HG03520 (cell line): ENCODE results near the gene MROH8.
"Not testable (repeated sequence)": the region's sequence is repeated elsewhere in the genome, so short reads cannot be mapped to it uniquely, and the experiment has no call there.

Source experiments
- ATAC-seq: cut with Tn5 transposase; IDR thresholded peaks from one replicate; pipeline ENCODE4 v1.9.1; 2021; ENCODE audit warnings: mild to moderate bottlenecking, moderate library complexity; ENCODE audit not compliant: unreplicated experiment

MROH8 gene

DNA sequence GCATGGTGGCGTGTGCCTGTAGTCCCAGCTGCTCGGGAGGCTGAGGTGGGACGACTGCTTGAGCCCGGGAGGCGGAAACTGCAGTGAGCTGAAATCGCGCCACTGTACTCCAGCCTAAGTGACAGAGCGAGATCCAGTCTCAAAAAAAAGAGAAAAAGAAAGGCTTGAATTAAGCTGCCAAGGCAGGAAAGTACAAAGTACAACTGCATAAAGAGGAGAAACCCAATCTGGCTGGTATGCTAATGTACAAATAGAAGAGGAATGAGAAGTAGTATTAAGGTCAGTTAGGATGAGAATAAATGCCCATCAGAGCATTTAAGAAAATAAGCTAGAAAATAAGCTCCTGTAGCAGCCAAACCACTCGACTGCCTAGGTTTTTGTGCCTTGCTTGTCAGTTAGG, 23.4 kb downstream of the MROH8 start:
- ATAC-seq = no peak

DNA sequence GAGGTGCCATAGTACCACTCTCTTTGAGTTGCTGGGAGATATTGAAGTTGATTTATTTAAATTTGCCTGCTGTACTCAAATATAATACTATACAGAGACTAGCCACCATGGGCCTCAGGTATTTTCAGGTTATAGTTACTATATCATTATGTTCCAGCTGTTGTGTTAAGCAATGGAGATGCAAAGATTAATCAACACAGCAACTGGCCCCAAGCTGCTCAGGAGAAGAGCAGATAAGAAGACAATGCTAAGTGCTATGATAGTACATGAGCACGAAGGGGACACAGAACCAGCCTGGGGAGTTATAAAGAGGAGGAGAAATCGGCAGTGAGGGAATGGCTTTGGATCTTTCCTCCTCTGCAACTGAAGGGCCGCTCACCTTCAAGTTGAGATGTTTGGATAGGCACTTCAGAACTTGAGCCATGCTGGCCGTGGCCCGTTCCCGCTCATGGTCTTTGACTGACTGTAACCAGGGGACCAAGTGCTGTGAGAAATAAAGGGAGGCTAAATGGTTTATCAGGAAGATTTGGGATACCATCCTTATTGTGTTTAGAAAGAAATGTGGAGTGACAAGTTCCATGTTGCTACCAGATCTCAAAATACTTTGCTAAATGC, 24.6 kb downstream of the MROH8 start:
- ATAC-seq = no peak

DNA sequence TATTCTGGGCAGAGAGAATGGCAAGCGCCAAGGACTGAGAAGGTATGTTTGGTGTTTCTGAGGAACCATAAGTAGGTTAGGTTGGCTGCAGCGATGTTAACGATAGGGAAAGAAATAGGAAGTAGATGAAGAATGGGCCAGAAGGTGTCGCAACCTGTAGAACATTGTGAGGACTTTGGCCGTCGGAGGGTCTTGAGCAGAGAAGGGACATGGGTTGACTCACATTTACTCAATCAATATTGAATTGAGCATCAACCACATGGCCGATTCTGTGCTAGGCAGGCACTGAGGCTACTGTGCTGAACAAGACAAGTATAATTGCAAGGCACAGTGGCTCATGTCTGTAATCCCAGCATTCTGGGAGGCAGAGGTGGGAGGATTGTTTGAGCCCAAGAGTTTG, 27.1 kb downstream of the MROH8 start:
- no peak for ATAC-seq

DNA sequence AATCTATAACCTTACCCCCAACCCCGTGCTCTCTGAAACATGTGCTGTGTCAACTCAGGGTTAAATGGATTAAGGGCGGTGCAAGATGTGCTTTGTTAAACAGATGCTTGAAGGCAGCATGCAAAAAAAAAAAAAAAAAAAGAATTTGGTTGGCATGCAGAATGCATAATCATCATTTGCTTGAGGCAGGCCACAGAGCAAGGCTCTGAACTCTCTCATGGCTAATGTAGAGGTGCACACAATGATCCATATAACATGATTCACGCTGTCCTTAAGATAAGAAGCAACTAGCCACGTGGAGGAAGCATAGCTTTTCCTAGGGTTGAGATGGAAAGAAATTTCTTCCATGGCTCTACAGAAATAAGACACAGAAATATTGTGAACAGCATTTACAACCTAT, 27.8 kb downstream of the MROH8 start:
- no peak for ATAC-seq

DNA sequence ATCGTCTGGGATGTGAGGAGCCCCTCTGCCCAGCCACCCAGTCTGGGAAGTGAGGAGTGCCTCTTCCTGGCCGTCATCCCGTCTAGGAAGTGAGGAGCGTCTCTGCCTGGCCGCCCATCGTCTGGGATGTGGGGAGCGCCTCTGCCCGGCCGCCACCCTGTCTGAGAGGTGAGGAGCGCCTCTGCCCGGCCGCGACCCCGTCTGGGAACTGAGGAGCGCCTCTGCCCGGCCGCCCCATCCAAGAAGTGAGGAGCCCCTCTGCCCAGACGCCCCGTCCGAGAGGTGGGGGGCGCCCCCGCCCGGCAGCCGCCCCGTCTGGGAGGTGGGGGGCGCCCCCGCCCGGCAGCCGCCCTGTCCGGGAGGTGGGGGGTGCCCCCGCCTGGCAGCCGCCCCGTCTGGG, 28.5 kb downstream of the MROH8 start:
- ATAC-seq = not testable (repeated sequence)

DNA sequence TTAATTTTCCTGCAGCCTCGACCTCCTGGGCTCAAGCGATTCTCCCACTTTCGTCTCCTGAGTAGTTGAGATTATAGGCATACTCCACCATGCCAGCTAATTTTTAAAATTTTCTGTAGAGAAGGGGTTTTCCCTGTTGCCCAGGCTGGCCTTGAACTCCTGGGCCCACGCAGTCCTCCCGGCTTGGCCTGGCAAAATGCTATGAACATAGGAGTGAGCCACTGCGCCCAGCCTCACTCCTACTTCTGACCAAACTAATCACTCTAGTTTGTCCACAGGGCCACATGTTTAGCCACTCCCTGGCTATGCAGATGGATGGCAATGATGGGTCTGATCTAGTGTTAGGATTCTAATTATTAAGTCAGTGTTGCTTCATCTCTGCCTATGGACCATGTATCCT, 32.1 kb downstream of the MROH8 start:
- ATAC-seq = no peak

DNA sequence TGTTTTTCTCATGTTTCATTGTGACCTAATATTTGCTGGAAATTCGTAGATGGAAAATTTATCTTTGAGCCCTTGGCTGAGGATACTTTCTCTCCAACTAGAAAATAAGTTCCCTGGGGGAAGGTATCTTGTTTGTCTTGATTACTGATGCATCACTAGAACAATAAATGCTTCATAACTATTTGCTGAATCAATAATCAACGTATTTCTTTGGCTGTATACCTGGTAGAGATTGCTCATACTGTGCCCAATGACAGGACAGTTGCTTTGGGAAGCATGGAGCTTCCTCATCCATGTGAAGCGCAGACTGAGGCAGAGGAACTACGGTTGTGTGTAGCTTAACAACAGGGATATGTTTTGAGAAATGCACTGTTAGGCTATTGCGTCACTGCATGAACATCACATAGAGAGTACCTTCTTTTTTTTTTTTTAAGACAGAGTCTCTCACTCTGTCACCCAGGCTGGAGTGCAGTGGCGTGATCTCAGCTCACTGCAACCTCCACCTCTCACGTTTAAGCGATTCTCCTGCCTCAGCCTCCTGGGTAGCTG, 34.4 kb downstream of the MROH8 start:
- no peak for ATAC-seq

DNA sequence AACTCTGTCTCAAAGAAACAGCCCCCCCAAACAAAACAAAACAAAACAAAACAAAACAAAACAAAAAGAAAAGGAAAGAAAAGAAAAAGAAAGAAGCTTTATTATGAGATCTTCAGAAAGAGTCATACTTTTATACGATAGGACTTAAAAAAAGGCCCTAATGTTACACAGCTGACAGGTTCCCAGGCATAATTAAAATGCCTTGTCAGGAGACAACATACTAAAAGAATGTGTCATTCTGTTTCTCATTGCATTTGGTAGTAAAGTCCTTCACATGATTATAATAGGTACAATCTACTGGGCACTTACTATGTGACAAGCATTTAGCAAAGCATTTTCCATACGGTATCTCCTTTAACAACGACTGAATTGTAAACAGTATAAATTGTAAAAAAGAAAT, 36.6 kb downstream of the MROH8 start:
- no peak for ATAC-seq

DNA sequence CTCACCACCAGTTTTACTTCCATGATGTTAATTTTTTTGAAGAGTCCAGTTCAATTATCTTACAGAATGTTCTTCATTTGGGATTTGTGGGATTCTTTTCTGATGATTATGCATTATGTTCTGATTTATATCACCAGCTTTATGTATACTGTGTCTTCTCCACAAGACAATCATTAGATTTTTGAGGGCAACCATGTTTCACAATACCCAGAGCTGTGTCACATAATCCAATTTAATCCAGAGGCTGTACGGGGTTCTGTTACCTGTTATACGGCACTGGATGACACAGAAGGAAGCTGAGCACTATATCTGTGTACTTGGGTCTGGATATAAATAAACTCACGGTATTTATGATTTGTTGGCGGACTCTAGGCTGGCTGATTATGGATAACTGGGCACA, 41.8 kb downstream of the MROH8 start:
- ATAC-seq = no peak

DNA sequence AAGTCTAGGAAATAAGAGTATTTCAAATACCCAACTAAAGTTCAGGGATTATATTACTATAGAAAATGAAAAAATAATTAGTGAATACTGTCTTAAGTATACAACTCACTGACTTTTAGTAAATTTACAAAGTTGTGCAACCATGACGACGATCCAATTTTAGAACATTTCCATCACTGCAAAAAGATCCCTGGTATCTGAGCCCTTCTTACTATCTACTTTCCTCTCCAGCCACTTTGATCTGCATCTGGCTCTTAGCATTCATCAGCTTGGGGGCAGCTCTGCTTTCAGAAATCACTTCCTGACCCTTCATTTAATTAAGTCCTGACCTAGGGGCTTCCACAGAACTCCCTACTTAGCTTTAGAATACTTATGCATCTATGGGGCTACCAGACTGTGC, 45.4 kb downstream of the MROH8 start:
- no peak for ATAC-seq

DNA sequence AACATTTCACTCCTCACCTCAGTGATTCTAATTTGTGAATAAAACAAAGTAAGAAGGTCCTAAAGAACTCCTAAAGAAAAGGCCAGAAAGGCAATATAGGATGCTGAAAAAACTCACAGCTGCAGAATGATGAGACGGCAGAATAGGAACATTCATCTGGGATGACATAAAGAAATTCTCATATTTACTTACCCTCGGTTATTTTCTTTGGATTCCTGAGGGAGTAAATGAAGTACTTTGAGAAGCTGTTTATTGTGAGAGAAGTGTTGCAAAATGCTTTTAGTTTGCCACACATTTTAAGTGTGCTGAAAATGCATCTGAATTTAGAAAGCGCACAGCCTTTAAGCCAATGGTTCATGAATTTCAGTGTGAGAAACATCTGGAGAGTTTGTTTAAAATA, 47.9 kb downstream of the MROH8 start:
- no peak for ATAC-seq

DNA sequence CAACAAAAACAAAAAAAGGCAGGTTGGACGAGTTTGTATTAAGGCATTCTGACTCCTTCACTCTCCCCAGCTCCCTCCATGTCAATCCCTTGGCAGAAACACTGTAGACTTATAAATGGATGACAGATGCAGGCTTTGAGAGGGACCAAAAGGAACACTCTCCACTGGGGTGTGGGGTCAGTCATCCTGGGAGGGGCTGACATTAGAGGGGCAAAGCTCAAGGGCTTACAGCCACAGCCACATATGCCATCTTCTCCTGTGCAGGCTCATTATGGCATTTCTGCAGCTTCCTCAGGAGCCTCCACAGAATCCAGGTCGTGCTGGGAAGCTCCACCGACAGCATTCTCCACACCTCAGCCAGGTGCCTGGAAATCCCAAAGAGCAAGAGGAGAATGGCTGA, 50.5 kb downstream of the MROH8 start:
- ATAC-seq = no peak

DNA sequence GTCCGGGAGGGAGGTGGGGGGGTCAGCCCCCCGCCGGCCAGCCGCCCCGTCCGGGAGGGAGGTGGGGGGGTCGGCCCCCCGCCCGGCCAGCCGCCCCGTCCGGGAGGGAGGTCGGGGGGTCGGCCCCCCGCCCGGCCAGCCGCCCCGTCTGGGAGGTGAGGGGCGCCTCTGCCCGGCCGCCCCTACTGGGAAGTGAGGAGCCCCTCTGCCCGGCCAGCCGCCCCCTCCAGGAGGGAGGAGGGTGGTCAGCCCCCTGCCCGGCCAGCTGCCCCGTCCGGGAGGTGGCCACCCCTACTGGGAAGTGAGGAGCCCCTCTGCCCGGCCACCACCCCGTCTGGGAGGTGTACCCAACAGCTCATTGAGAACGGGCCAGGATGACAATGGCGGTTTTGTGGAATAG, 53.1 kb downstream of the MROH8 start:
- not testable (repeated sequence) for ATAC-seq

DNA sequence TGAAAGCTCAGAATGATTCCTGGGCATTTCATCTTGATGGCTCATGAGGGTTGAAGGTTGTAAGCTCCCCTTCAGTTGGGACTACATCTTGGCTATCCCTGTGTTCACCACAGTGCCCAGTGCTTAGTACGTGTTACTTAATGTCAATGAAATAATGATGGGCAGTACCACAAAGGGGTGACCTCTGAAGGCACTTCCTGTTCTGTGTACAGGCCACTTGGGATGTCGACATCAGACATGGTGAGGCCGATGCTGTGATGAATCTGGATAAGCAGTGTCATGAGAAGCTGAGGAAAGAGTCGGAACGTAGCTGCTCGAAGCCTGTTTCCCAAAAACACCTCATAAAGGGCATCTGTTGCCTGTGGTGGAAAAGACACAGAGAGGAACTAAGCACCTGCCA, 55.9 kb downstream of the MROH8 start:
- no peak for ATAC-seq

DNA sequence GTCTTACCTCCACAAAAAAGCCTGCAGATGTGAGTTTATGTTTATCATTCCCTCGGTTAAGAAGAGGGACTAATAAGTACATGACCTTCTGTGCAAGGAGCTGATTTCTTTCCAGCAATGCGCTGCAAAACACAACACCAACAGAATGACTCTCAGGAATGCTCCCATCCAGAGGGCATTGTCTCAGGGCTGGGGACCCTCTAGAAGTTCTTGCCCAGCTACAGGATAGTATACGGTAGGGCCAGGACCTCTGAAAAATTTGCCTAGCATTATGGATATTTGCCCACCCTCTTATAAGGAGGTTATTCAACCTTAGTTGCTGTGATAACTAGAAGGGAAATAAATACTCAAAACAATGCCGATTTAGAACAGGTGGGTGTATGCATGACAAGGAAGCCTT, 58.9 kb downstream of the MROH8 start:
- ATAC-seq = no peak

DNA sequence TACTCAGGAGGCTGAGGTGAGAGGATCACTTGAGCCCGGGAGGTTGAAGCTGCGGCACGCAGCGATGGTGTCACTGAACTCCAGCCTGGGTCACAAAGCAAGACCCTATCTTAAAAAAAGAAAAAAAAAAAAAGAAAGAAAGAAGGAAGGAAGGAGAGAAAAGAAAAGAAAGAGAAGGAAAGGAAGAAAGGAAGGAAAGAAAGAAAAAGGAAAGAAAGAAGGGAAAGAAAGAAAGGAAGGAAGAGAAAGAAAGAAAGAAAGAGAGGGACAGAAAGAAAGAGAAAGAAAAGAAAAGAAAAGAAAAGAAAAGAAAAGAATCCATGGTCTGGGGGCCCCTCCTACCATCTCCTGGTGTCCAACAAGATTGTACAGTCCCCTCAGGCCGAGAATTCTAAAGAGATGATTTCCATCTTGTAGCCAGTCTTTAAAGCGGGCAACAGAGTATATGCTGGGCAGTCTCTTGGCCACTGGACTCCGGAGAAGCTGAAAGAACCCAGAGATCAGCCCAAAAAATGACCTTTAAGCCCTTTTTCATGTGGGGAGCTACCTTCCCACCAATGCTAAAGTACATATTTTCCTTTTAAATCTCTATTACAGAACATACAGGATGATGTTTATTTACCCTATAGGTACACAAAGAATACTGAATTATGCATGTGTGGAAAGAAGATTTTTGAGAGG, 59.9 kb downstream of the MROH8 start:
- no peak for ATAC-seq

DNA sequence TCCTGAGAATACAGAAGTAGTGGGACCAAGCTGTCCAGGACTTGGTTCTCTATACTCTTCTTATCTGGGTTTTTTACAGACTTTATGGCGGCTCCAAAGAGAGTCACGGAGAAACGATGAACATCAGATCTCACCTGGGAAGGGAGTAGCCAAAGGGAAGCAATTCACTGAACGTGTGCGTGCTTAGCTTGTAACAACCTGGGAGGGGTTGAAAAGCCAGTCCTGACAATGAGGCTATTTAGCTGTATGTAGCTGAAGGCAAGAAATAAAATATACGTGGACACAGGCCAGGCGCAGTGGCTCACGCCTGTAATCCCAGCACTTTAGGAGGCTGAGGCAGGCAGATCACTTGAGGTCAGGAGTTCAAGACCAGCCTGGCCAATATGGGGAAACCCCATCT, 65.3 kb downstream of the MROH8 start:
- no peak for ATAC-seq

DNA sequence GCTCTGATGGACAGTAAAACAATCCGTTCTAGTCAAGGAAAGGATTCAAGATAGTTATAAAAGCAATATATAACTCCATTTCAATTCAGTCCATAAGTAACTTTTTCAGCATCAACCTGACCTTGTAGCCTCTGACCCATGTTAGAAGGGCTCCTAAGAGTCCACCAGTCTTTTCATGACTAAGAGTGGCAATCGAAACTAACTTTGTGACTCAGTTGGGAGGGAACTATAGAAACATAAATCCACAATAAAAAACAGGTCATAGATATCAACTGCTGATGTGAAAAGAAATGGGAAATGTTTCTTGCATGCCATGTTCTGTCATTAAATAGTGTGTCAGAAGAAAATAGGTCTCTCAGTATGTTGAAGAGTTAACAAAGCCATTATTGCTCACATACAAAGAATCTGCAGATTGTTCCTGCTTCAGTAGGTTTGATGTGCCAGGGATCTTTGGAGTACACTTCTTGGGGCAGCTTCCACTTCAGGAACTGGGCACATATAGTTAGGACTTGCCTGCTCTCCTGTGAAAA, 67.4 kb downstream of the MROH8 start:
- ATAC-seq = no peak

DNA sequence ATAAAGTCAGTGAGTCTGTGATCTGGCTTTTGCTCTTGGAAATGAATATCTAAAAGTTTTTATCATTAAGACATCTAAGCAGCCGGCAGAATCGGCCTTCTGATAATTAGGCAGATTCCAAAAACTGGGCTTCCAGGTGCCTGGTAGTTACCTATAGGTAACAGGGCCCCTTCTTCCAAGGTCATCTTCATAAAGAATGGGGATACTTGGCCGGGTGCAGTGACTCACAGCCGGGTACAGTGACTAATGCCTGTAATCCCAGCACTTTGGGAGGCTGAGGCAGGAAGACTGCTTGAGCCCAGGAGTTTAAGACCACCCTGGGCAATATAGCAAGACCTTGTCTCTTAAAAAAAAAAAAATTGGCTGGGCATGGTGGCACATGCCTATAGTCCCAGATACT, 70.7 kb downstream of the MROH8 start:
- ATAC-seq = no peak

DNA sequence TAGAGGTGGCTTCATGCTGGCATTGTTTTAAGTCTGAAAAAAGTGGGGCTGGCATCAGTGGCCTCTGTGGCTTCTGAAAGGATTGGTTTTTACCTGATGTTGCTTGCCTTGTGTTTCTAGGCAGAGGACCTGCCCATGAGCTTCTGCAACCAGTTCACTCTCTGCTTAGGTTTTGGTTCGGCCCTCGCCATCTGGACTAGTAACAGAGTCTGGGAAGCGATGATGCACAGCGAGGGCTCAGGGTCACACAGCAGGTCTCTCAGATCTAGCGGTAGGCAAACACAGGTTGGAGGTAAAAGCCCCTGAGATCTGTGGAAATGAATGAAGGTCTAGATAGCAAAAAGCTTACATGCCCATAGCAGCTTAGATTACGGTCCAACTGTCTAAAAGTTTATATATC, 76.8 kb downstream of the MROH8 start:
- ATAC-seq = no peak

DNA sequence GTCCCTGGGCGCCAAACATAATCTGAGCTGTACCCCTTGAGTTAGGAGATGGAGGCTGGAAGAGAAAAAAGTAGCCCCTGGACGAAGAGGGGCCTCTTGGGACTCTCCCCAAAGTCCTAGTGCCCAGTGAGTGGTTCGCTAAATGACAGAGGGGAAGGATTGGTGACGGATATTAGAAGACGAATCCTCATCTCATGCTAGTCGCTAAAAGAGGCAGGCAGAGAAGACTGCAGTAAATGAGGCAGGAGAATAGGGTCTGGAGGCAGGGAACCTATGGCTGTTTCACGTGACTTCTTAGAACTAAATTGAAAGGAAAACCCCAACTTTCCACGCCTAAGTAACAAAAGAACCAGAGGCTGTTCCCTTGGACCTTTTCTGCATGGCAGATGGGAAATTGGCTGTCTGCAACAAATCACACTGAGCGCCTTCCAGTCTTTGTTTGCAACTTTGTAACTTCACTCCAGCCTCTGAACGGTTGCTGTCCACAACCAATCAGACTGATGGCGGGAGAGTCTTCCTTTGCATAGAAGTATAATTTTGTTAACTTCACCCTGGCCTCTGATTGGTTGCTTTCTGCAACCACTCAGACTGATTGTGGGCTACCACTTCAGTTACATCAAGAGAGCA, 82.8 kb downstream of the MROH8 start:
- no peak for ATAC-seq
